Activated CD4-positive, alpha-beta T cell treated with anti-CD3 and anti-CD28 coated beads, Interleukin-2, amount 50 U/mL, for 48 hours (primary cell): Measurements from ENCODE around the gene STX7.
A peak's percentile ranks its signal among the peaks of the same experiment; 100 is the strongest.

Source experiments
- DNase-seq, 2 experiments: peaks; one replicate each; pipeline ENCODE4 v3.0.0-alpha.2; 2020

The STX7 gene

DNA sequence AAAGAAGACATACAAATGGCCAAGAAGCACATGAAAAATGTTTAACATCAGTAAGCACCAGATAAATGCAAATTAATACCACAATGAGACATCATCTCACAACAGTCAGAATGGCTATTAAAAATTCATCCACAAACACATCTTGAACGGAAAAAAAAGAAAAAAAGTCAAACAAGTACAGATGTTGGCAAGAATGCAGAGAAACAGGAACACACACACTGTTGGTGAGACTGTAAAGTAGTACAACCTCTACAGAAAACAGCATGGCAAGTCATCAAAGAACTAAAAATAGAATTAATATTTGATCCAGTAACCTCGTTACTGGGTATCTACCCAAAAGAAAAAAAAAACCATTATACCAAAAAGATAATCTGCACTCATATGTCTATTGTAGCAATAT, 6.5 kb downstream of the STX7 start:
- DNase-seq, result no peak

DNA sequence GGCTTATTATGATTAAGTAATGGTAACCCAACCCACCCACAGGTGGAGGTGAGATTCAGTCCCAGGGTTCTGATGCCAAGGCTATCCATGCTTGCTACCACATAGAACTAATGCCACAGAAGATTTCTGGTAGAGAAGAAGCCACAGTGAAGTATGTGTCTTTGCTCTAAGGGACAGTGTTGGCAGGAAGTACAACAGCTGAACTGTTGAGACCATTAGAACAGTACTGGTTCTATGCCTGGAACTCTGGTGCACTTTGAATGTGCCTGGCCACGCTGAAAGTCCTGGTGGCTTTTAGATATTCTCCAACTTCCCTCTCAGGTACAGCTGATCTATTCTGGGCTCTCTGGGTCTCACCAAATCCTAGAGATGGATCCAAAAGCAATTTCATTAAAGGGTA, 7.8 kb downstream of the STX7 start:
- no peak for DNase-seq

GRCh38 chr6:132504757-132505156, 8.2 kb downstream of the STX7 start:
- DNase-seq, result no peak

GRCh38 chr6:132499757-132500156, 13.2 kb downstream of the STX7 start:
- no peak for DNase-seq

GRCh38 chr6:132498638-132499037, 14.3 kb downstream of the STX7 start:
- no peak for DNase-seq

DNA sequence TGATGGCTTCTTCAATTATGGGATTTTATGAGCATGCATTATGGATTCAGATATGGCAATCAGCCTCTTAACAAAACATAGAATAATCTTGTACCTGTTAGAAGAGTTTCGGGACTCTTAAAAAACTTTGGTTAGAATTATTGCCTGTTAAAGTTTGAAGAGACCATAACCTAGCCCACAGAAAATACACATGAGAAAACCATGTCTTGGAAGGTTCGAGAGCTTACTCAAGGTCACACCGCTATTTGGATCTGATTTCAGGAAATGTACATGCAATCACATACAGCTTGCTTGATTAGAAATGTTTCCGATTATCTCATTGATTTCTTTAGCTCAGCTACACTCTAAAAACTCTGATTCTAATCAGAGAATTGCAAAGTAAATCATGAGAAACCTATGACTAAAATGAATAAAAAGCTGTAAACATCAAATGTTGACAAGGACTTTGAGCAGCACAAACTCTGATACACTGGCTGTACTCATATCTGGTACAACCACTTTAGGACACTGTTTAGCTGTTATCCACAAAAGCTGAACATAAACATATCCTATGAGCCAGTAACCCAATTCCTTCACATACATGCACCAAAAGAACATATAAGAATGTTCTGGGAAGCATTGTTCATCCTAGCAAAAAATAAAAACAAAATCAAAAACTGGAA, 16.3 kb downstream of the STX7 start:
- no peak for DNase-seq

DNA sequence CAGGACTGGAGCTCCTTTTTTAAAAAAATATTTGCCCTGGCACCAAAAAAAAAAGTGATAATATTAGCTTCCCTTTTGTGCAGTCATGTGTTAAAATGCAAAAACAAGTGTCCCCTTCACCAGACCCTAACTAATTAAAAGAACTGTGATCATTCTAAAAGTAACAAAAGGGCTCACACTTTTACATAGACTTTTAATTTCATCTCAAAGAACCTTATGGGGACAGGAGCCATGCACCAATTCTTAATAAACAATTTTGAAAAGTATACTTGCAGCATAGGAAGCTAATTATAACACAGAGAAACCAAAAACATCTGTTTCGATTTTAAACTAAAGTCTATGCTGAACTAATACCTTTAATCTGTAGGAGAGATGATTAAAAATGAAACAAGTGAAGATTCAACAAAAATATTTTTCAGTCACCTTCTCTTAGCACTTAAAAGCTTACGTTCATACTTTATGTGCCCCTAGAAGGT, 17.3 kb downstream of the STX7 start:
- no peak for DNase-seq

GRCh38 chr6:132494954-132495353, 18.0 kb downstream of the STX7 start:
- no peak for DNase-seq

DNA sequence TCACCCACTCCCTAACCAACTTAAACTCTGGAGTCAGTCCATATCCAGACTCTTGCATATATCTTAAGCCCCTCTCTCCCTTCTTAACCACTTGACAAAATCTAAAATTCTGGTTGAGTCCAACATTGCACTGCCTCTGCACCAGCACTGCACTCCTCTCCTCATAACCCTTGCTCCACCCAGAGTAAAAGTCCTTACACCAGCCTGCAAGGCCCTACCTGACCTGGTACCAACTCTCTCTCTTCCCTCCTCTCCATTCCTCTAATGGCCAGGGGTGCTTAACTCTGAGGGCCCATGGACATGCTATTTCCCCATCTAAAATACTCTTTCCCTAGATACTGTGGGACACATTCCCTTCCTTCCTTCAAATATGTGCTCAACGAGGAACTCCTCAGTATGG, 21.0 kb downstream of the STX7 start:
- no peak for DNase-seq

- DNase-seq, result peak in 1 of 2 experiments; percentile 17
Measured at GRCh38 chr6:132491303-132491702, 21.6 kb downstream of the STX7 start.

DNA sequence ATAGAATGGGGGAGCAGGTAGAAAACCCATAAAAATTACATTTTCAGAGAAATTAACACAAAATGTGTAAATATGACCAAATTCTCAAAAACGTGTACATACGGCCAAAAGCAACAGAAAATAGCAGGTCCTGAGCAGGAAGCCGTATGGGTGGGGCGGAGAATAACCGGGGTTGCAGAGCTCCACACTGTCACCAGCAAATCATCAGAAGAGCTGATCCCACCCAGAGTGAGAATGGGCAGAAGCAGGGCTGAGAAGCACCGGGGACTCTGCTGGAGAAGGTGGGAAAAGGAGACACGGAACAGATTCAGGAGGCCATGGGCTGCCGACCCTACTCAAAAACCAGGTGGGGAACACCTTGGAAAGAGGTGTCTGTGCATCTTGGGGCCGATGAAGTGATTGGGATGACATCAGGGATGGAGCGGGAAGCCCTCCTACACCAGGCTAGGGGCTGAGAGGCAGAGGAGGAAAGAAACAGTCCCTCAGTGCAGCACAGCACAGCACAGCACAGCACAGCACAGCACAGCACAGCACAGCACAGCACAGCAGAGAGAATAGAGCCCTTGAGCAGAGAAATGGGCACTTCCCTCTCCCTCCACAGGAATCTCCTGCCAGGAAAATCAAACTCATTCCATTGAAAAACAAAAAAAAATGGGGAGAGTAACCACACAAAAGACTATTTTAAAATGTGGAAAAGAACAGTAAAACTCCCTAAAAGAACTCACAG, 22.3 kb downstream of the STX7 start:
- DNase-seq, result no peak

DNA sequence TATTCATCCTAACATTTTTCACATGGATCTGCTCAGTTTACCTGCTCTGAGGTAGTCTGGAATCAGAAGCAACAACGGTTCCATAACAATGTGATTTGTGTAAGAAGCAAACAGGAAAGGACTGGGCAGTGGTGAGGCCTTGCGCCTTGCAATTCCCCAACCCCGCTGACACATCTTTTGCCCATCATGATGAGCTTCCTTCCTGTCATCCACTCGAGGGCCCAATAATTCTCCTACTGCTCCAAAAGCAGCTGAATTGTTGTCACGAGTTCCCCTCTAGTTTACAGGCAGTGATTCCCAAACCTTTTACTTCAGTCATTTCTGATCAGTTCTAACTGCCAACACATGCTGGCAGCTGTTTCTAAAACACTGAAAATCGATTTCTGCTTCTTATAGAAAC, 22.9 kb downstream of the STX7 start:
- no peak for DNase-seq

- no peak for DNase-seq
Measured at GRCh38 chr6:132489376-132489775, 23.5 kb downstream of the STX7 start.

GRCh38 chr6:132487762-132488161, 25.2 kb downstream of the STX7 start:
- no peak for DNase-seq

DNA sequence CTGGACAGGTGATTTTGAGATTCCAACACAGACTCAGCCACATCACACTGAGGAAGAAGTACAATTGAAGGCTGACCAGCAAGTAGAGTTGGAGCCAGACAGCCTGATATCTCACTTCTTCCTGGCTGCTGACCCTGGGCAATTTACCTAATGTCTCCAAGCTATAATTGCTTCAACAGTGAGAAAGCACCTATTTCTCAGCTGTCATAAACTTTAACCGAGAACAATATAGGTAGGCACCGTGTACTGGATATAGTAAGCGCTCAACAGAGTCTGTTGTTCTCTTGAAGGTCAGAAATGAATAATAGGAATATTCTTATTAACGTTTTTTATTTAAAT, 28.3 kb downstream of the STX7 start:
- no peak for DNase-seq

- peak in 1 of 2 experiments; percentile 31 for DNase-seq
Measured at GRCh38 chr6:132483779-132484679, 28.9 kb downstream of the STX7 start.

- DNase-seq, result no peak
Measured at GRCh38 chr6:132482581-132482980, 30.3 kb downstream of the STX7 start.

DNA sequence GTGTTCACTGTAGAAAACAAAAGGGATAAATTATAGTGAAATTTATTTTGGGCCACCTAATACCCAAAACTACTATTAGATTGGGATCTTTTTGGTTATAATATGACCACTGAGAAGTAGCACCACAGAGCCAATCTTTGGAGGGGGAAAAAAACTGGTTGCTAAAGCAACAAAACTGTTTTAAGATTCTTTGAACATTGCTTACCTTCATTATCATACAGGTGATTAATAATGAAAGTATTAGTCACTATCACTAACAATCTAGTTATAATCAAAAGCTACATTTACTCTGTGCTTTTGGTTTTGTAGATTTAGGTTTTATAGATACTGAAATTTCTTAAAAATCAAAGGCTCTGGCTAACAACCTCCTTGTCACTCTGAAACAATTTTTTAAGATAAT, 31.7 kb downstream of the STX7 start:
- DNase-seq, result no peak

GRCh38 chr6:132479131-132479530, 33.8 kb downstream of the STX7 start:
- DNase-seq, result no peak

DNA sequence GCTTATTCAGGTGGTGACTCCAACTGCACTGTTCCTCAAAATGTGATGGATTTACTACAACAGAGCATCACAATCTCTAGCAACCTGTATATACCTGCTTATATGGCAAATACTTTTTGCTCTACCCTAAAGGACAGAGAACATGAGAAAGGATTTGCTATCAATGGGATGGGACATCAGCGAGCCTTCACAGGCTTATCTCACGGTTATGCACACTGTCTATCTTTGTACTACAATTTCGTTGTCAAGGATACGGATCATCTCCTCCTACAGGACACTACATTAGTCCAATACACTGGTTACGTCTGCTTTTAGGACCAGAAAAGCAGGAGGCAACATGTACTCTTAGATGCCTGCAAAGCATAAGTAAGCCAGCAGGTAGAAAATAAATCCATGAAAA, 34.2 kb downstream of the STX7 start:
- DNase-seq, result no peak

DNA sequence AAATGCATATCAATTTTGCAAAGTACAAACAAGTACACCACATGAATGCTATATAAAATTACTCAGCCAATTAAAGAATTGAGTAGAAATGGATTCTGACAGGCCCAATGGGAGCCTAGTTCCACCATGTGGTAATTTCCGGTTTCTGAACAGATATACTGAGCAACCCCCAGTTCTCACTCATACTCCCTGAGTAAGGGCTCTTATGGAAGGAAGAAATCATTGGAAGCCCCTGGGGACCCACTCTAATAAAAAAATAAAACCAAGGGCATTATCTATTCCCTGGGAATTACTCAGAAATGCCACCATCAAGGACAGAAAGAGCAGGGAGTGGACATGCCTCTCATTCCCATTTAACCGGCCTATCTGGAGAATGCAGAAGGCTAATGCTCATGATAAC, 34.6 kb downstream of the STX7 start:
- no peak for DNase-seq

DNA sequence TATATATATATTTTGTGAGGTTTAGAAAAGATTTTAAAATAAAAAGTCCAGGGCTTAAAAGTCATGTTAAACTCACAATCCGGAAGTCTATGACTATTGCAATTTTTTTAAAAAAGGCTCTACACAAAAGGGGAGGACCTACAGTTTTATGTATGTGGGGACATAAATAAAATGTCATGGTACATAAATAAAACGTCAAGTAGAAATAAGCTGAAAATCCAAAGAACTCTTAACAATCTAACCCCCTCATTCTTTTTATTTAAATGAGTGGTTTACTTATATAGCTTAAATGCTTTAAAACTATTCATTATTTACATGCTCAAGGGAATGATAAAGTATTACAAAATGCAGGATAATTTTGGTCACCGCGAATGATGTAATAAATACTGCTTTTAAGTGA, 36.2 kb downstream of the STX7 start:
- no peak for DNase-seq

DNA sequence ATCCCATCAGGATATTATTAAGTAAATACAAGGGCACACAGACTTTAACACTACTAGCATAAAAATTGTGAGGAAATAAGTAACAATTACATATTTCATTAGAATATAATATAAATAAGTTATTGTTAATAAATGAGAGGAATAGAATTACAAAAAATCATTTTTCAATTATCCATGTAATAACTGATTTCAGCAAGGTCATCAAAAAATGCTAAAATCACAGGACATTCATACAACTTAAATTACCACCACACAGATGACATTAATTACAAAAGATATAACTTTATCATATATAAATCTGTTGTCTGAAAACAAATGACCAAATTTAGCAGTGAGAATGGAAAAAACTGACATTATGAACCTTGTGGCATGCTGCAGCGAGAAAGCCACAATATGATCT, 37.0 kb downstream of the STX7 start:
- no peak for DNase-seq

- DNase-seq, result no peak
Measured at GRCh38 chr6:132471787-132472186, 41.1 kb downstream of the STX7 start.
